ENCODE data around the gene COL23A1.

Gene COL23A1

DNA sequence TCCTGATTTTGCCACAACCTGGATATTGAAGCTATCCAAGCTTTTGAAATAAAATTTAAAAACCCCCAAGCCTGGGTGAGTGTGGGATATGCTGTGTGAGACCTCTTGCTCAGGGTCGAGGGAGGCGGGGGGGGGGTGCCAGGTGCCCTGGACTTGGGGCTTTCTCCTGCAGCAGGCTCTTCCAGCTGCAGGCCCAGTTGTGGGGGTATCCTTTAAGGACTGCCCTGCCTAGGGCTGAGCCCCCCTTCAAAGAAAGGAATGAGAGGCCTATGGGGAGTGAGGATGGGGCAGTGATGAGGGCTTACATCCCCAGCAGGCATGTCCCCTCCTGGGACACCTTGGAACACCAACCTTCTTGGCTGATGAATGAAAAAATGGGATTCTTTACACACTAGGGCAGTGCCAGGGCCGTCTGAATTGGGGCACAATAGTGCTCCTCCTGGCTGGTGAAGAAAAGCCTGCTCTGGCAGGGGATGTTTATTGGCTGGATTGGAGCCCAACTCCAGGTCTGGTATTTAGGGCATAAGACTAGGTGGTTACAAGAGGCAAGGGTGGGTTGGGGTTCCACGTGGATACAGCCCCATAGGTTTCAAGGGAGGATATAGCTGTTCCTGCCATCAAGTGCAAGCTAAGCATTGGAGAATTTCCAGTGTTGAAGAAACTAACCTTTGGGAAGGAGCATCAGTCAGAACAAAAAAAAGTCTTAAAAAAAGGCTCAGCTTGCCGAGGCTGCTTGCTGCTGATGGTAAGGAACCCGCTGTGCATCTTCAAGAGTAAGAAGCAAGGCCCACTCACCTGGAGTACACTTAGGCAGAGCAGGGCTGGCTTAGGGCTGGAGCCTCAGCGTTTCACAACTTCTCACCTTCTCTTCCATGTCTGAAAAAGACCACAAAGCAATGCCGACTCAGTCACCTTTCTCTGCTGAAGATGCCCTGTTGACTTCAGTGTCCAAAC, 378.8 kb downstream of the COL23A1 start:
- TF ChIP-seq, protein P1, sequence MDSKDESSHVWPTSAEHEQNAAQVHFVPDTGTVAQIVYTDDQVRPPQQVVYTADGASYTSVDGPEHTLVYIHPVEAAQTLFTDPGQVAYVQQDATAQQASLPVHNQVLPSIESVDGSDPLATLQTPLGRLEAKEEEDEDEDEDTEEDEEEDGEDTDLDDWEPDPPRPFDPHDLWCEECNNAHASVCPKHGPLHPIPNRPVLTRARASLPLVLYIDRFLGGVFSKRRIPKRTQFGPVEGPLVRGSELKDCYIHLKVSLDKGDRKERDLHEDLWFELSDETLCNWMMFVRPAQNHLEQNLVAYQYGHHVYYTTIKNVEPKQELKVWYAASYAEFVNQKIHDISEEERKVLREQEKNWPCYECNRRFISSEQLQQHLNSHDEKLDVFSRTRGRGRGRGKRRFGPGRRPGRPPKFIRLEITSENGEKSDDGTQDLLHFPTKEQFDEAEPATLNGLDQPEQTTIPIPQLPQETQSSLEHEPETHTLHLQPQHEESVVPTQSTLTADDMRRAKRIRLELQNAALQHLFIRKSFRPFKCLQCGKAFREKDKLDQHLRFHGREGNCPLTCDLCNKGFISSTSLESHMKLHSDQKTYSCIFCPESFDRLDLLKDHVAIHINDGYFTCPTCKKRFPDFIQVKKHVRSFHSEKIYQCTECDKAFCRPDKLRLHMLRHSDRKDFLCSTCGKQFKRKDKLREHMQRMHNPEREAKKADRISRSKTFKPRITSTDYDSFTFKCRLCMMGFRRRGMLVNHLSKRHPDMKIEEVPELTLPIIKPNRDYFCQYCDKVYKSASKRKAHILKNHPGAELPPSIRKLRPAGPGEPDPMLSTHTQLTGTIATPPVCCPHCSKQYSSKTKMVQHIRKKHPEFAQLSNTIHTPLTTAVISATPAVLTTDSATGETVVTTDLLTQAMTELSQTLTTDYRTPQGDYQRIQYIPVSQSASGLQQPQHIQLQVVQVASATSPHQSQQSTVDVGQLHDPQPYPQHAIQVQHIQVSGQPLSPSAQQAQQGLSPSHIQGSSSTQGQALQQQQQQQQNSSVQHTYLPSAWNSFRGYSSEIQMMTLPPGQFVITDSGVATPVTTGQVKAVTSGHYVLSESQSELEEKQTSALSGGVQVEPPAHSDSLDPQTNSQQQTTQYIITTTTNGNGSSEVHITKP (tag by site-specific recombination; IDR thresholded peaks at IDR 0.05), result no peak
- TF ChIP-seq ZNF341 (tag by site-specific recombination; IDR thresholded peaks at IDR 0.05; ENCODE audit: low read depth), result peak; percentile 44; the same call in 1 of the 2 replicates
- no peak for TF ChIP-seq ZNF518A (tag by site-specific recombination; conservative IDR thresholded peaks at IDR 0.05; ENCODE audit: low read depth)
- peak; percentile 14; the same call in 1 of the 2 replicates for TF ChIP-seq PATZ1 (tag by site-specific recombination; IDR thresholded peaks at IDR 0.05)
- TF ChIP-seq ZNF549 (tag by site-specific recombination; IDR thresholded peaks at IDR 0.05), result no peak
- TF ChIP-seq ZNF324 (tag by site-specific recombination; IDR thresholded peaks at IDR 0.05), result no peak
- no peak for TF ChIP-seq ZNF776 (tag by site-specific recombination; IDR thresholded peaks at IDR 0.05; ENCODE audit: borderline replicate concordance)
- 0 out of 2 replicates have a peak, but pooled peaks have one; percentile 34 for TF ChIP-seq IKZF3 (tag by site-specific recombination; IDR thresholded peaks at IDR 0.05)
- TF ChIP-seq, protein P2, sequence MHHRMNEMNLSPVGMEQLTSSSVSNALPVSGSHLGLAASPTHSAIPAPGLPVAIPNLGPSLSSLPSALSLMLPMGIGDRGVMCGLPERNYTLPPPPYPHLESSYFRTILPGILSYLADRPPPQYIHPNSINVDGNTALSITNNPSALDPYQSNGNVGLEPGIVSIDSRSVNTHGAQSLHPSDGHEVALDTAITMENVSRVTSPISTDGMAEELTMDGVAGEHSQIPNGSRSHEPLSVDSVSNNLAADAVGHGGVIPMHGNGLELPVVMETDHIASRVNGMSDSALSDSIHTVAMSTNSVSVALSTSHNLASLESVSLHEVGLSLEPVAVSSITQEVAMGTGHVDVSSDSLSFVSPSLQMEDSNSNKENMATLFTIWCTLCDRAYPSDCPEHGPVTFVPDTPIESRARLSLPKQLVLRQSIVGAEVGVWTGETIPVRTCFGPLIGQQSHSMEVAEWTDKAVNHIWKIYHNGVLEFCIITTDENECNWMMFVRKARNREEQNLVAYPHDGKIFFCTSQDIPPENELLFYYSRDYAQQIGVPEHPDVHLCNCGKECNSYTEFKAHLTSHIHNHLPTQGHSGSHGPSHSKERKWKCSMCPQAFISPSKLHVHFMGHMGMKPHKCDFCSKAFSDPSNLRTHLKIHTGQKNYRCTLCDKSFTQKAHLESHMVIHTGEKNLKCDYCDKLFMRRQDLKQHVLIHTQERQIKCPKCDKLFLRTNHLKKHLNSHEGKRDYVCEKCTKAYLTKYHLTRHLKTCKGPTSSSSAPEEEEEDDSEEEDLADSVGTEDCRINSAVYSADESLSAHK (tag by site-specific recombination; IDR thresholded peaks at IDR 0.05), result no peak
- no peak for TF ChIP-seq GFI1B (tag by site-specific recombination; IDR thresholded peaks at IDR 0.05)
- no peak for TF ChIP-seq ZNF785 (tag by site-specific recombination; IDR thresholded peaks at IDR 0.05)
- peak; percentile 46; the same call in 1 of the 2 replicates for TF ChIP-seq ZNF600 (tag by site-specific recombination; IDR thresholded peaks at IDR 0.05)

More for the DNA sequence above, 378.8 kb downstream of the COL23A1 start:
- H3K27ac ChIP-seq (ENCODE audit: extremely low read depth, low read depth, low read length), result no peak overlapping the region
- H3K4me3 ChIP-seq (ENCODE audit: low read depth, low read length), result no peak overlapping the region
- no peaks in the 10 kb centered on the region for H3K9me3 ChIP-seq (ENCODE audit: control insufficient read depth, insufficient read depth, low read depth, low read length)
- ChIA-PET POLR2A (interaction anchor here (0.6 to 5.3 kb wide), 4 partner anchors 7 to 1360 kb away, joined by 3 to 45 read pairs (median 4); partner anchors contain the start of gene HNRNPAB), CTCF (interaction anchor here (0.9 to 1.1 kb wide), 2 partner anchors 17 to 135 kb away, joined by 4 read pairs; no protein-coding TSS in a partner anchor)
- H3K4me1 ChIP-seq (ENCODE audit: control insufficient read depth, insufficient read depth, low read length), result peaks cover 6% of the 10 kb centered on the region; the same call in 1 of the 2 replicates
- peaks cover 17 to 100% of the 10 kb centered on the region in 2 experiments for H3K36me3 ChIP-seq (ENCODE audit: control insufficient read depth in 2 of 2, insufficient read depth in 1 of 2, low read length in 2 of 2)

Data from HEK293 (cell line).